ENCODE results near the gene INTS3.
"Not testable (repeated sequence)": the region's sequence is repeated elsewhere in the genome, so short reads cannot be mapped to it uniquely, and the experiment has no call there.

The INTS3 gene

DNA sequence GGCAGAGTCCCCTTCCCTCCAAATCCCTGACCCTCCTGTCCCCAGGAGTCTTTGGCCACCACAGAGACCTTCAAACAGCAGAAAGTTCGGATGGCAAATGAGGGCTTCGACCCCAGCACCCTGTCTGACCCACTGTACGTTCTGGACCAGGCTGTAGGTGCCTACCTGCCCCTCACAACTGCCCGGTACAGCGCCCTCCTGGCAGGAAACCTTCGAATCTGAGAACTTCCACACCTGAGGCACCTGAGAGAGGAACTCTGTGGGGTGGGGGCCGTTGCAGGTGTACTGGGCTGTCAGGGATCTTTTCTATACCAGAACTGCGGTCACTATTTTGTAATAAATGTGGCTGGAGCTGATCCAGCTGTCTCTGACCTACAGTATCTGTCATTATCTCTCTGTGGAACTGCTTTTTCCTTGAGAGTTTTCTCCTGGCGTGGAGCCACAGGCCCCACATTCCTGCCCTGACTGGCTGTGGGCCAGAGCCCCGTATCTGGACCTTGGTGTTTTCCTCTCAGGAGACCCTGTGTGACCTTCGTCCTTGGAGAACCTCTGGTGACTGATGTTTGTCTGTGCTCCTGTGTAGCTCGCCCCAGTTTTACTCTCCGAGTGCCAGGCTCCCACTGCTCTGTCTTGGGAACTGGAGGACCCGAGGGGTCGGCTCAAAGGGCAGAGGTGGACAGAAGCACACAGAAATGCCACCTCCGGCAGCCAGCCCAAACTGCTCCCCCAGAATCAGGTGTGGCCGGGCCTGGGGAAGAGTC, 52.1 kb downstream of the INTS3 start:
- DNase-seq: no peak

DNA sequence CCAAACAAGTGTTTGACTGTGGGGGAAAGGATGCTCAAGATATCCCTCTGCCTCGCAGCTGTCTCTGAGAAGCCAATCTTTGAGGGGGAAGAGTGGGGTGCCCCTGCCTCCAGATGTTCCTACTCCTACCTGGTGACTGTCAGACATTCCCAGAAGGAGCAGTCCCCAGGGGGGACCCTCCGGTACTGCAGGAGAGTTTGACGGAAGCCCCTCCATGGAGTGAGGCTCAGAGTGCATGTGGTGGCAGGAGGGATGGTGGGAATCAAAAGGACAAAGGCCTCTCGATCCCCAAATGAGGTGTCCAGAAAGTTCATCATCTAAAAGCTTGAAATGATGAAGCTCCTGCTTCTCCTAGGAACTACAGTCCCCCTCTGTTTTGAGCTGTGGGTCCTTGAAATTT, 52.7 kb downstream of the INTS3 start:
- DNase-seq: no peak

DNA sequence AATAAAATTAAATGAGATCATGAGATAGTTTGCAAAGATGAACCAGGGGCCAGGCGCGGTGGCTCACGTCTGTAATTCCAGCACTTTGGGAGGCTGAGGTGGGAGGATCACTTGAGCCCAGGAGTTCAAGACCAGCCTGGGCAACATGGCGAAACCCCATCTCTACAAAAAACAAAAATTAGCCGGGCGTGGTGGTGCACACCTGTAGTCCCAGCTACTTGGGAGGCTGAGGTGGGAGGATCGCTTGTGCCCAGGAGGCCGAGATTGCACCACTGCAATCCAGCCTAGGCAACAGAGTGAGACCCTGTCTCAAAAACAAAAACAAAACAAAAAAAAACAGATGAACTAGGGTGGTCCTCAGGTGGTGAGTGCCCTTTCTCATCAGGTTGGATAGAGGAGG, 54.8 kb downstream of the INTS3 start:
- DNase-seq: not testable (repeated sequence)

DNA sequence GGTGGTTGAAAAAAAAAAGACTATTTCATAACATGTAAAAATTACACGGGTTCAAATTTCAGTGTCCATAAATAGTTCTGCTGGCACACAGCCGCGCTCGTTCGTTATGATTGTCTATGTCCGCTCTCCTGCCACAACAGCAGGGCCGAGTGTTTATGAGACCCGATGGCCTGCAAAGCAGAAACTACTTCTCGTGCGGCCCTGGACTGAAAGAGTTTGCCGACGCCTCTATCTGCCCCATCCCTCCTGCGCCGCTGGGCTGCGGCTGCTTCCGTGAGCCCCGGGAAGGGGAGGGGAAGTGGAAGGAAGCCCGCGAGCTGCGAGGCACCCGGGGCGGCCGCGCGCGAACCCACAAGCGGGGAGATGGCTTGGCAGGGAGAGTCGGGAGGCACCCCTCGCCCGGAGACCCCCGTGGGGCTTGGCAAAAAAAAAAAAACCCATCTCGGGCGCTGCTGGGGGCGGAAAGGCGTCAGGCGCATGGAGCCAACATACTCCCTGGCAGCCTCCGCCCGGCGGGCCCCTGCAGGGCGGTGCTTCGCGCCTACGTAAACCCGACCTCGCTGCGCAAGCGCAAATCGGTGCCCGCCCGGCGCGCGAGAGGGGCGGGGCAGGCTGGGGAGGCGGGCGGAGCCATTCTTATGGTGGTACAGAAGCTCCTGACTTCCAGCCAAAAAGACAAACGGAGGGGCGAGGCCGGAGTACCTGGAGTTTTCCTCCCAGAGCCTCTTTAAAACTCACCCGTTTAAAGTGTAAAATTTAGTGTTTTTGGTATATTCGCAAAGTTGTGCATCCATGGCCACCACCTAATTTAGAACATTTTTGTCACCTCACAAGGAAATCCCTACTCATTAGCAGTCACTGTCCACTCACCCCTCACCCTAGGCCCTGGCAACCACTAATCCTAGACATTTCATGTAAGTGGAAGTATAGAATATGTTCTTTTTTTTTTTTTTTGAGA, 55.7 kb downstream of the INTS3 start:
- peak; percentile 94 to 96 for DNase-seq

DNA sequence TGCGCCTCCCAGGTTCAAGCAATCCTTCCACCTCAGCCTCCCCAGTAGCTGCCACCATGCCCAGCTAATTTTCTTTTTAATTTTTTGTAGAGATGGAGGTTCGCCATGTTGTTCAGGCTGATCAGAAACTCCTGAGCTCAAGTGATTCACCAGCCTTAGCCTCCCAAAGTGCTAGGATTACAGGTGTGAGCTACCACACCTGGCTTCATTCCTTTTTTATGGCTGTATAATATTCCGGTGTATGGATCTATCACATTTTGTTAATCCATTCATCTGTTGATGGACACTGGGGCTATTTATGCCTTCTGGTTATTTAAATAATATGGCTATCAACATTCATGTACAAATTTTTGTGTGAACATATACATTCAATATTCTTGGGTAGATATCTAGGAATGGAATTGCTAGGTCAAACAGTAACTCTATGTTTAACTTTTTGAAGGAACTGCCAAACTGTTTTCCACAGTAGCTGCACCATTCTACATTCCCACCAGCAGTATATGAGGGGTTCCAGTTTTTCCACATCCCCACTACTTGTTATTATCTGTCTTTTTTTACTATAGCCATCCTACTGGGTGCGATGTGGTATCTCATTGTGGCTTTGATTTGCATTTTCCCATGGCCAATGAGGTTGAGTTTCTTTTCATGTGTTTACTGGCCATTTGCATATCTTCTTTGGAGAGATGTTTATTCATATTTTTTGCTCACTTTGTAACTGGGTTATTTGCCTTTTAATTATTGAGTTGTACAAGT, 58.4 kb downstream of the INTS3 start:
- no peak for DNase-seq

DNA sequence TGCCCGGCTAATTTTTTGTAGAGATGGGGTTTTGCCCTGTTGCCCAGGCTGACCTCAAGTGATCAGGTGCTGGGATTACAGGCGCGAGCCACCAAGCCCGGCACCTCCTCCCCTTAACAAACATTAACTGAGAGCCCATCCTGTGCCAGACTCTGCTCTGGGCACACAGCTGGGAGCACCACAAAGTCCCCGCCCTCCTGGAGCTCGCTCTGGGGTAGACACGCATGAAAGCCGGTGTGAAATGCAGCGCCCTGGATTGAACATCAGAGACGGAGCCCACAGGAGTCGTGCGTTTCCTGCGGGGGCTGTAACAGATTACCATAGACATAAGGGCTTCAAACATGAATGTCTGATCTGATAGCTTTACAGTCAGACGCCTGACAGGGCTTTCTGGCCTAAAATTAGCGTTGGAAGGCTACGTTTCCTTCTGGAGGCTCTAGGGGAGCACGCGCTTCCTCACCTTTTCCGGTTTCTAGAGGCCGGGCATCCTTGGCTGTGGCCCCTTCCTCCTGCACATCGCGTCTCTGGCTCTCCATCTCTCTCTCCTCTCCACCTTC, 61.7 kb downstream of the INTS3 start:
- DNase-seq: no peak

DNA sequence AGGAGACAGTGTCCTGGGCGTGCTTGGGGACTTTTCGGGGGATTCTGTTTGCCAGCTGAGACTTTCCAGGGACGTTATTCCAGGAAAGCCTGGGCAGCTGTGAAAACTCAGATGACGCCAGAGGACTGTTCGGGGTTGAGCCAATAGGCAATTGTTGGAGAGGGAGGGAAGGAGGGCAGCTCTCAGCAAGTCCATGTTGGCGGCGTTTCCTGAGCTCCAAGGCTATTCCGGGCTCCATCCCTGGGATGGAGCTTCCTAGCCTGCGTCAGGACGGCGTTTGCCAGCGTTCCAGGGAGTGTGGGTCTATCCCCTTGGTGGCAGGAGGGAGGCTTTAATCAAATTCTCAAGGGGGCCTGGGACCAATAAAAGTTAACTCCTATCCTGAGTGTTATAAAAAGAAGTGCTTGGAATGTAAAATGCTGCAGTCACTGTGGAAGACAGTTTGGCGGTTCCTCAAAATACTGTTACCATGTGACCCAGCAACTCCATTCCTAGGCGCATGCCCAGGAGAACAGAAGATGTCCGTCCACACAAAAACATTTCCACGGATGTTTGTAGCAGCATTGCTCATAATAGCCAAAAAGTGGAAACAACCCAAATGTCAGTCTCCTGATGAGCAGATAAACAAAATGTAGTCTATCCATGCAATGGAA, 62.6 kb downstream of the INTS3 start:
- DNase-seq: no peak

DNA sequence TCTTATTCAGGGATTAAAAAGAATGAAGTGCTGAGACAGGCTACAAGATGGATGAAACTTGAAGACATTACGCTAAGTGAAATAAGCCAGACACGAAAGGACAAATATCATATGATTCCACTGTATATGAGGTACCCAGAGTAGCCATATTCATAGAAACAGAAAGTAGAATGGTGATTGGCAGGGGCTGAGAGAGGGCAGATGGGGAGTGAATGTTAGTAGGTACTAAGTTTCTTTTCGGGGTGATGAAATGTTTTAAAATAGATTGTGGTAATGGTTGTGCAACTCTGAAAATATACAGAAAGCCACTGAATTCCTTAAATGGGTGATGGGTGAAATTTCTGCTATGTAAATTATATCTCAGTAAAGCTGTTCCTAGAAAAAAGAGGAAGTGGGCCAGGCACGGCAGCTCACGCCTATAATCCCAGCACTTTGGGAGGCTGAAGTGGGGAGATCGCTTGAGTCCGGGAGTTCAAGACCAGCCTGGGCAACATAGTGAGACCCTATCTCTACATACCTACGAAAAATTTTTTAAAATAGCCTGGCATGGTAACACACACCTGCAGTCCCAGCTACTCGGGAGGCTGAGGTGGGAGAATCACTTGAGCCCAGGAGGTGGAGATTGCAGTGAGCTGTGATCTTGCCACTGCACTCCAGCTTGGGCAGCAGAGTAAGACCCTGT, 63.3 kb downstream of the INTS3 start:
- no peak for DNase-seq

DNA sequence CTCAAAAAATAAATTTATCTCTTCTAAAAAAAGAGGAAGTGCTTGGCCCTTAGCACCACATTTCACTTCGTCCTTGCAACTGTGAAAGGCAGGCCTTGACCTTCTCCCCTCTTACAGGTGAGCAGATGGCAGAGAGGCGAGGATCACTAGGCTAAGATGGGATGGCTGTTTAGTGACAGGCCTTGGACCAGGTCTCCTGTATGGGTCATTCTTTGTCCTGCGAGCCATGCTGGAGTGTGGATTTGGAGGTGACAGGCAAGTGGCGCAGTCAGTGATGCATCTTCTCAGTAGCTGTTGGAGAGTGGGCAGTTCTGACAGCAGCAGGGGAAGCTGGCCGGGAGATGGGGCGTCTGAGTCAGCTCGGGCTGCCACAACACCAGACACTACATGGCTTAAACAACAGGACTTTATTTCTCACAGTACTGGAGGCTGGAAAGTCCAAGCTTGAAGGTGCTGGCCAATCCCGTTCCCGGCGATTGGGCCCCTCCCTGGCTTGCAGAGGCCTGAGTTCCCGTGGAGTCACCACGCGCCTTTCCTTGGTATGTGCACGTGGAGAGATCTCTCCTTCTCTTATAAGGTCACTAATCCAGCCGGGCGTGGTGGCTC, 63.9 kb downstream of the INTS3 start:
- DNase-seq: no peak

DNA sequence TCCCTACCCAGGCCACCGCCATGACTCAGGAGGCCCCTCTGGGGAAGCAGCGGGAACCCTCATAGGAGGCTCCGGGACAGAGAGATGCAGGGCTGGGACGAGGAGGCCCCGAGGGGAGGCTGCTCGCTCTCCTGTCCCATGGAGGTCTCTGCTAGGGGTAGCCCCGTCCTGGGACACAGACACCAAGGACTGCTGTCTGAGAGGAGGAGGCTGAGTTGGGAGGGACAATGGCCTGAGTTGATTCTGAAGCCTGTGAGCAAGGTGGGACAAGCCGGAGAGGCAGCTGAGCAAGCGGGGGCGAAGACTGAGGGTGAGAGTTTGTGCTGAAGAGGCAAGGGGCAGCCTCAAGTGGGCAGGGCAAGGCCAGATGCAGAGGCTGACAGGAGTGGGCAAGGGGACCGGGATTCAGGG, 64.8 kb downstream of the INTS3 start:
- DNase-seq: no peak

DNA sequence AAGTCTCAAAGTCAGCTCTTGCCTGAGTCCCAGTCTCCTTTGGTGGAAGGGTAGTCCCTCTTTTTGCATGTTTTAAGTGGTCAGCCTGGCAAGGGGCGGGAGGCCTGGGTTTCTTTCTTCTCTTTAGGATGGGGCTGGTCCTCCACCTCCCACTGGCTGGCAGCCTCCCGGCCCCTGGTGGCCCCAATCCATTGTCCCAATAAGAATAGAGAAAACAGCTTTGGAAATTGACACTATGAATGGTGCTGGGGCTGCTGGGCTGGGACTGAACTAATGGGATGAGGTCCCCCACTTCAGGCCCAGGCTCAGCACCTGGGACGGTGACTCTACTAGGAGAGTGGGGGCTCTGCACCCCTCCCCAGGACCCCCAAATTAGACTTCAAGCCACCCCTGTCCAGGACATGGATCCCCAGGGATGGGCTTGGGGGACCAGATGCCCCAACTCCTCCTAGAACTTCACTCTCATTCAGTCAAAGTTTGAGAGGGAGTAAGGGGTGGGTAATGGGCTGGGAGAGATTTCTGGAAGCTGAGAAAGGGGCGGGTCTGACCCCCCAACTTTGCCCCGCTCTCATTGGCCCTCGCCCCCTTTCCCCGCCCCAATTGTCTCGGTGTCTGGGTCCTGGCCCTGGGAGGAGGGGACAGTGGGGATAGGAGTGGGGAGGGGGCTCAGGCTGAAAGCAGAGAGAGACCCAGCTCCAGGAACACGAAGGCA, 65.6 kb downstream of the INTS3 start:
- no peak for DNase-seq

DNA sequence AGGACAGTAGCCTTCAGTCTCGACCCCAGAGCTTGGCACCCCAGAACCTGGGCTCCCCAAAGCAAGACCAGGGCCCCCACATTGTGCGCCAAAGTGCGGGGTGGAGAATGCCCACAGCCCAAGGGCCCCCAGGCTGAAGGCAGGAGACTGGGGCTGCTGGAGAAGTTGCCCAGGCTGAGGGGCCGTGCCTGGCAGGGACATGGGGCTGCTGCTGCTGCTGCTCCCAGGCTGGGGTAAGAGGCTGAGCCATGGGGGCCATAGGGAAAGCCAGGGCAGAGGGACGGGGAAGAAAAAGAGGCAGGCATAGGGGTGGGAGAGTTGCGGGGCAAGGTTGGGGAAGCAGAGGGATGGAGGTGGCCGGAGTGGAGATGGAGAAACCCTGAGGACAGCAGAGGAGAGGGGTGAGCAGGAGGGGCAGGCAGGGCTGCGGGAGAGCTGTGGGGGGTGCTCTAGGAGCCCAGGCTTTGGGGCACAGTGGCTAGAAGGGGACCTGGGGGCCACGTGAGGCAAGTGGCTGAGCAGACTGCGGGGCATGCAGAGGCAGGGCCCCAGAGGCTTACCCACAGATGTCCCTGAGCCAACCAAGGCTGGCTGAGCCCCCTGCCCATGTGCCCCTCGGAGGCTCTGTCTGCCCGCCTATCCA, 66.2 kb downstream of the INTS3 start:
- no peak for DNase-seq

DNA sequence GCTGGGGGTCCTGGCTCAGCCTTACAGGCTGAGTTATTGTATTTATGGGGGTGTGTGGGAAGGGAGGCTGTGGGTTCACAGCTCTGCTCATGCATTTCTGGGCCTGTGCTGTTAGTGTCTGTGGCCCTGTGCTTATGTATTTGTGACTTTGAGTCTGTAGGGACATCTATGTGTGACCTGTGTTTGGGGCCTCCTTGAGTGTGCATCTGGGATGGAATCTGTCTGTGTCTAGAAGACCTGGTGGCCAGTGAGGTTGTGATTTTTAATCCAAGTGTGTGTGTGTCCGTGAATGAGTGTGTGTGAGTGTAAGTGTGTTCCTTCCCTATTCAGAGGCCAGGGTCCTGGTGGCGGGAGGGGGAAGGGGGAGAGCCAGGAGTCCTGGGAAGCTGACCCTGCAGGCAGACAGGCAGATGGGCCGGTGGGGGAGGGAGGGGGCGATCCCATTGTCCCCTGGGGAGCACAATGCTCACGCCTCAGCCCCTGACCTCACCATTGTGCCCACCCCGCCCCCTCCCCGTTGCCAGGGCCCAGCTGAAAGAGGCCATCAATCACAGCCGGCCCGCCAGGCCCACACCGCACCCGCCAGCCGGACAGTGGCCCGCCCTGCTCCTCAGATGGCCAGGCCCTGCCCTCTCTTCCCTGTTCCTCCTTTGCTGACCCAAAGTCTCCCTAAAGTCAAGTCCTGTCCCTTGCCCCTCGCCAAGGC, 66.9 kb downstream of the INTS3 start:
- no peak for DNase-seq

DNA sequence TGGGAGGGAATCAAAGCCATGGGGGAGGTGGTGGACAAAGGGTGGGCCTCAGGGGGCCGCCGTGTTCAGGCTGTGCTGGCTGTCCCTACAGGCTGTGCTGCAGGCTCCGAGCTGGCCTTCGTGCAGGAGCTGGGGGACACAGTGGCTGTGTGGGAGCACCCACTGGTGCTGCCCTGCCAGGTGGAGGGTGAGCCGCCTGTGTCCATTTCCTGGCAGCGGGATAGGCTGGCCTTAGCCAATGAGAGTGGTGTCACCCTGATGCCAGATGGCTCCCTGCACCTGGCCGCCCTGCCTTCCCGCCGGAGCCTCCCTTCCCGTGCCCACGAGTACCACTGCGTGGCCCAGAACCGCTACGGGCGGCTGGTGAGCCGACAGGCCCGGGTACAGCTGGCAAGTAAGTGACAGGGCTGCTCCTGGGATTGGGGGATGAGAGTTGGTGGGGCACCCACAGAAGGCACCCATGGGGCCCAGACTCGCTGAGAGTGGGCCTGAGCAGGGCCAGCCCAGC, 67.5 kb downstream of the INTS3 start:
- DNase-seq: no peak

DNA sequence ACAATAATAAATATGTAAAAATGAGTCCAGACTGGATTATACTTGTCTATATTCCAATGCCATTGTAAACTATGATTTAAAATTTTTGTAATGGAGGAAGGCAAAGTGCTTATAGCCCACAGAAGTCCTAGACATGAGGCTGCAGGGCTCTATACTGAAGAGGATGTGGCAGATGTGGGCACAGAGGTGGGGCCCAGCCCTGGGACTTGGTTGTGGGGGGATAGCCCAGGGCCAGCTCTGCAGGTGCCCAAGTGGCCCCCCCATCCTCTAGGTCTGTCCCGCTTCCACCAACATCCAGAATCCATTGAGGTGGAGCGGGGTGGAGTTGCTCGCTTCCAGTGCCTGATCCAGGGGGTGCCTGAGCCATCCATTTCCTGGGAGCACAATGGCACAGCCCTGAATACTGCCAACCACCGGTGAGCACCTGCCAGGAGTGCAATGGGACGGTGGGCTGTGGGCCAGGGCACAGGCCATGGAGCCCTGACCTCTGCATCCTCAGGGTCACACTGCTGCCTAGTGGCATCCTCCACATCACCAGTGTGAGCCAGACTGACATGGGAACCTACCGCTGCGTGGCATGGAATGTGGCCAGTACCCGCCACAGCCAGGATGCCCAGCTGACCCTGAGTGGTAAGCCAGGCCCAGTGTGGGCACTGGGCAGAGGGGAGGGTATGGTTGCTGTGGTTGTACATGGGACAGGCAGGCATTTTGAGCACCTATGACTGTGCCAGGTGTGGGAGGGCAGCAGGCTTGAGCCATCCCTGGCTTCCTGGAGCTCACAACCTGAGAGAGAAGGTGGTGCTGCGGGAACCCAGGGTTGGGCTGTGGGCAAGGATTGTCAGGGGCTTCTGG, 68.3 kb downstream of the INTS3 start:
- no peak for DNase-seq

DNA sequence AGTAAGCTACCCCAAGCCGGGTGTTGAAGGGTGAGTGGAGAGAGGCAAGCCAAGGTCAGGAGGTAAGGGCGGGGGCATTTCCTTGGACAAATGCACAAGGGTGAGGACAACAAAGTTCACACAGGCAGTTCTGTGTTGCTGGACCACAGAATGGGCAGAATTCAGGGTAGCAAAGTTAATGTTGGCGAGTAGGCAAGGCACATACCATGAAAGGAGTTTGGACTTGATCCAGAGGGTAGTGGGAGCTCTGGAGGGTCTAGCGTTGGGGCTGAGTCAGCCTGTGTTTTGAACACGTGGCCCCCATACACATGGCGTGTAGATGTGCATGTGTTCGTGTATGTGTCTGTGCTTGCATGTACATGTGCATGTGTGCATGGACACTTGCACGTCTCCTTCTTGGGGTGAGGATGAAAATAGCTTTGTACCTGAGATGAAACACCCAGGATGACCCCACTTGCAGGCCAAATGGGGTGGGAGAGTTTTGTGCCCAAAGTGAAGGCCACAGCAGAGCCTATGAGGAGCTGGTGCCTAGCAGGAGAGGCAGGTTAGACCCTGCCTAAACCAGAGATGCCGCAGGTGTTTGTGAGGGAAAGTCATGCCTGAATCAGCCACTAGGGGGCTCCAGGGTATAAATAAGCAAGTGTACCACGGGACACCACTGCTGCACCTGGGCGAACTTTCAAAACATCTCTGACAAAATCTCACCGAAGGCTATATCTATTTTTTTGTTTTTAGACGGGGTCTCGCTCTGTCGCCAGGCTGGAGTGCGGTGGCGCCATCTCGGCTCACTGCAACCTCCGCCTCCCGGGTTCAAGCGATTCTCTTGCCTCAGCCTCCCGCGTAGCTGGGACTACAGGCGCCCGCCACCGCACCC, 69.2 kb downstream of the INTS3 start:
- peak; percentile 76 to 86 for DNase-seq

DNA sequence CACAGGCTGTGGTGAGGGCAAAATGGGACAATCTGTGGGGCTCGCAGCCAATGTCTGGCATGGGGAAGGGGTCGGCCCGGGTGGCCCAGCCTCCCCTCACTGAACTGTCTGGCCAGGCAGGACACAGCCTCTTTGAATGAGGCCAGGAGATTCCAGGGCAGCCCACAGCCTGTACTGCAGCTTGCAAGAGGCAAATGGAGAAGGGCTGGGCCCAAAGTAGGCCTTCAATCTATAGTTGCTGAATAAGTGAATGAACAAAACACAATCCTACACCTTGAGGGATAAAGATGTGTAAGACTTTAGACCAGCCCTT, 70.6 kb downstream of the INTS3 start:
- DNase-seq: no peak
